Subcutaneous abdominal adipose tissue (tissue), 5 donors: ENCODE measurements around the gene HMGCS1.
"Not testable (repeated sequence)": the region's sequence is repeated elsewhere in the genome, so short reads cannot be mapped to it uniquely, and the experiment has no call there.

ENCODE experiments used
- H3K27ac ChIP-seq: one replicate; pipeline ENCODE4 v1.7.0; 2013; ENCODE audit warnings: low read depth, mild to moderate bottlenecking, inconsistent platforms, low read length, moderate library complexity
- H3K27me3 ChIP-seq, 5 donors: one replicate each; pipeline ENCODE4 v1.7.0; 2013; ENCODE audit warnings: low read length in 5 of 5, inconsistent platforms in 1 of 5; ENCODE audit not compliant: control insufficient read depth in 5 of 5, insufficient read depth in 4 of 5
- H3K36me3 ChIP-seq, 5 donors: one replicate each; pipeline ENCODE4 v1.7.0; 2013; ENCODE audit warnings: low read length in 5 of 5; ENCODE audit not compliant: control insufficient read depth in 5 of 5, insufficient read depth in 5 of 5
- H3K4me1 ChIP-seq, 5 donors: one replicate each; pipeline ENCODE4 v1.7.0; 2013; ENCODE audit warnings: low read length in 5 of 5, mild to moderate bottlenecking in 3 of 5, moderate library complexity in 1 of 5; ENCODE audit not compliant: control insufficient read depth in 5 of 5, insufficient read depth in 5 of 5
- H3K4me3 ChIP-seq, 5 donors: one replicate each; pipeline ENCODE4 v1.7.0; 2013; ENCODE audit warnings: low read length in 5 of 5, low read depth in 1 of 5
- H3K9ac ChIP-seq, 5 donors: one replicate each; pipeline ENCODE4 v1.7.0; 2013; ENCODE audit warnings: low read length in 5 of 5, mild to moderate bottlenecking in 4 of 5, moderate library complexity in 3 of 5
- H3K9me3 ChIP-seq, 5 donors: one replicate each; pipeline ENCODE4 v1.7.0; 2013; ENCODE audit warnings: low read length in 5 of 5; ENCODE audit not compliant: control insufficient read depth in 5 of 5
- donor health status: healthy.
- donor health status: healthy.
- donor health status: healthy.
- donor health status: healthy.
- donor health status: healthy.

Gene HMGCS1

DNA sequence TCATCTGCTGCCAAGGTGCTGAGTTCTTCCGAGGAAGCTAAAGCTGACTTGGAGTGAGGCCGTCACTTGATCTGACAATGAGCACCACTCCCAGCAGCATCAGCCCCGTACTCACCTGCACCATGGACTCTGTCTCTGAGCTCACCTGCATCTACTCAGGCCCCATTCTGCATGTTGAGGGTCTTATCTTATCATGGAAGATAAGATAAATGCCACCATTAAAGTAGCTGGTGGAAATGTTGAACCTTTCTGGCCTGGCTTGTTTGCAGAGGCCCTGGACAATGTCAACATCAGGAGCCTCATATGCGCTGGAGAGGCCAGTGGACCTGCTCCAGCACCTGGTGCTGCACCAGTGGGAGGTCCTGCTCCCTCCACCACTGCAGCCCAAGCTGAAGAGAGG, 35.0 kb upstream of the HMGCS1 start:
- H3K9ac ChIP-seq: no peak overlapping the region
- peaks cover 0 to 4% (median 0%) of the 10 kb centered on the region in 5 donors for H3K27me3 ChIP-seq
- H3K27ac ChIP-seq: no peak overlapping the region
- H3K36me3 ChIP-seq: no peaks in the 10 kb centered on the region
- H3K9me3 ChIP-seq: peaks cover 0 to 4% (median 0%) of the 10 kb centered on the region in 5 donors
- H3K4me1 ChIP-seq: no peaks in the 10 kb centered on the region
- H3K4me3 ChIP-seq: no peak overlapping the region

DNA sequence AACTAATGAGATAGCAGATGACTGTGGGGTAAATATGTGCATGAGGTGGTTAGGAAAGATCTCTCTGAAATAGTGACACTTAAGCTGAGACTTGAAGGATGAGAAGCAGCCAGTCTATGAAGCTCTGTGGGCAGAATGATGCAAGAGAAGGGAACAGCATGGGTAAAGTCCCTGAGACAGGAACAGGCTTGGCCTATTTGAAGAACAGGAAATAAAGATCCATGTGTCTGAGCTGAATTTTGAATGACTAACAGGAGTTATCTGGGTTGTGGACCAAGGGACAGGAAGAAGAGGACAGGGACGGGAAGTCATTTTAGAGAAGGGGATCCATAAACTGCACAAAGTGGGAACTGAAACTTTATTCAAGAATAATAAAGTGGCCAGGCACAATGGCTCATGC, 25.6 kb upstream of the HMGCS1 start:
- no peak overlapping the region for H3K9ac ChIP-seq
- H3K27me3 ChIP-seq: no peaks in the 10 kb centered on the region
- no peaks in the 10 kb centered on the region for H3K4me1 ChIP-seq
- peaks cover 0 to 16% (median 15%) of the 10 kb centered on the region in 5 donors for H3K9me3 ChIP-seq
- no peaks in the 10 kb centered on the region for H3K36me3 ChIP-seq
- no peak overlapping the region for H3K27ac ChIP-seq
- no peak overlapping the region for H3K4me3 ChIP-seq

DNA sequence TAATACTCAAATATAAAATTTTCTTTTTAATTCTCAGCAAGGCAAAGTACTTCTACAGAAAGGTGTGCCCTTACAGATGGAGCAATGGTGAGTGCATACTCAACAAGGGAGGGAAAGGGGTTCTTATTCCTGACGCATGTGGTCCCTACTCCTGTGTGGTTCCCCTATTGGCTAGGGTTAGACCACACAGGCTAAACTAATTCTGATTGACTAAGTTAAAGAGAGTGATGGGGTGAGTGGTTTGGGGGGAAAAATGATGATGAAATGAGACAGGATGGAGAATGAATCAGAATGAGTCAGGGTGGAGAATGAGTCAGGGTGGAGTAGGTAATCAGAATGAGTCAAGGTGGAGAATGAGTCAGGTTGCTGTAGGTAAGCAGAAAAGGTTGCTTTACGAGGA, 22.9 kb upstream of the HMGCS1 start:
- H3K9me3 ChIP-seq: peaks cover 0 to 19% (median 15%) of the 10 kb centered on the region in 5 donors
- H3K9ac ChIP-seq: no peak overlapping the region
- no peaks in the 10 kb centered on the region for H3K4me1 ChIP-seq
- H3K27me3 ChIP-seq: no peaks in the 10 kb centered on the region
- no peaks in the 10 kb centered on the region for H3K36me3 ChIP-seq
- no peak overlapping the region for H3K4me3 ChIP-seq
- no peak overlapping the region for H3K27ac ChIP-seq

DNA sequence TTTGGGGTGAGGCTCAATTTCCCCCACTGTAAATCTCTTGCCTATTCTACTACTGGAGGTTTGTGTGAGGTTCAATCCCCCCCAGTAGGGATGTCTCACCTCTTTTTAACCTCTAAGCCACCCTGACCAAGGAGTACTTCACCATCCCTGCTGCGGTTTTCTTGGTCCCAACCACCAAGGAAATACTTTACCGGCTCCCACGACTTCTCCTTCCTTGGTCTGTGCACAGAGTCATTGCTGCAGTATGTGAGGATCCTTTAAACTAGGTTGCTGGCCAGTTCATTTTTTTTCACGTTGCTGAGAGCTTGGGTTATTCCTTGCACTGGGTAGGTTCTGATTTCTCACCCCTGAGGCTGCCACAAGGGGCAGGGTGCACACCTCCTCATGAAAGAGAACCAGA, 22.5 kb upstream of the HMGCS1 start:
- no peak overlapping the region for H3K9ac ChIP-seq
- no peak overlapping the region for H3K27ac ChIP-seq
- H3K4me3 ChIP-seq: no peak overlapping the region
- no peaks in the 10 kb centered on the region for H3K36me3 ChIP-seq
- H3K4me1 ChIP-seq: no peaks in the 10 kb centered on the region
- no peaks in the 10 kb centered on the region for H3K27me3 ChIP-seq
- H3K9me3 ChIP-seq: peaks cover 0 to 15% (median 10%) of the 10 kb centered on the region in 5 donors

DNA sequence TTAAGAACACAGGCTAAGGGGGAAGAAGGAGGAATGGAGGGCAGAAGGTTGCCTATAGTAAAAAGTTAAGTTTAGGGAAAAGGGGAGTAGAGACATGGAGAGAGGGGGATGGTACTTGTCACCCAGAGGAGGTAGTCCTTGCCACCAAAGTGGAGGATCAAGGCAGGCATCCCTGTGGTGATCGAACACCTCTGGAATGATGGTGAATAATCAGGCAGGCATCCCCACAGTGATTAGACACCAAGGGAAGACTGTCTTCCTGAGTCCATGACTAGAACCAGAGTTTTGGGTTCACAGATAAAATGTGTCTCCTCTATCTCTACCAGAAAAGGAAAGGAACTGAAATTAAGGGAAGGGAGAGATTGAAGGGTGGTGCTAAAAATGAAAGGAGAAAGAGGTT, 19.2 kb upstream of the HMGCS1 start:
- no peak overlapping the region for H3K9ac ChIP-seq
- H3K4me3 ChIP-seq: no peak overlapping the region
- no peak overlapping the region for H3K27ac ChIP-seq
- peaks cover 0 to 15% (median 10%) of the 10 kb centered on the region in 5 donors for H3K9me3 ChIP-seq
- H3K4me1 ChIP-seq: no peaks in the 10 kb centered on the region
- no peaks in the 10 kb centered on the region for H3K27me3 ChIP-seq
- H3K36me3 ChIP-seq: no peaks in the 10 kb centered on the region

DNA sequence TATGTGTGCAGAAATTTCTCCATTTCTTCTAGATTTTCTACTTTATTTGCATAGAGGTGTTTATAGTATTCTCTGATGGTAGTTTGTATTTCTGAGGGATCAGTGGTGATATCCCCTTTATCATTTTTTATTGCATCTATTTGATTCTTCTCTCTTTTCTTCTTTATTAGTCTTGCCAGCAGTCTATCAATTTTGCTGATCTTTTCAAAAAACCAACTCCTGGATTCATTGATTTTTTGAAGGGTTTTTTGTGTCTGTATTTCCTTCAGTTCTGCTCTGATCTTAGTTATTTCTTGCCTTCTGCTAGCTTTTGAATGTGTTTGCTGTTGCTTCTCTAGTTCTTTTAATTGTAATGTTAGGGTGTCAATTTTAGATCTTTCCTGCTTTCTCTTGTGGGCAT, 12.4 kb upstream of the HMGCS1 start:
- not testable (repeated sequence) for H3K36me3 ChIP-seq, H3K9me3 ChIP-seq, H3K27me3 ChIP-seq, H3K27ac ChIP-seq, H3K9ac ChIP-seq, H3K4me3 ChIP-seq, H3K4me1 ChIP-seq

DNA sequence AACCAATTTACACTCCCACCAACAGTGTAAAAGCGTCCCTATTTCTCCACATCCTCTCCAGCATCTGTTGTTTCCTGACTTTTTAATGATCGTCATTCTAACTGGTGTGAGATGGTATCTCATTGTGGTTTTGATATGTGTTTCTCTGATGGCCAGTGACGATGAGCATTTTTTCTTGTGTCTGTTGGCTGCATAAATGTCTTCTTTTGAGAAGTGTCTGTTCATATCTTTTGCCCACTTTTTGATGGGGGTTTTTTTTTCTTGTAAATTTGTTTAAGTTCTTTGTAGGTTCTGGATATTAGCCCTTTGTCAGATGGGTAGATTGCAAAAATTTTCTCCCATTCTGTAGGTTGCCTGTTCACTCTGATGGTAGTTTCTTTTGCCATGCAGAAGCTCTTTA, 10.3 kb upstream of the HMGCS1 start:
- not testable (repeated sequence) for H3K4me1 ChIP-seq, H3K27me3 ChIP-seq, H3K36me3 ChIP-seq, H3K9ac ChIP-seq, H3K27ac ChIP-seq, H3K4me3 ChIP-seq, H3K9me3 ChIP-seq

DNA sequence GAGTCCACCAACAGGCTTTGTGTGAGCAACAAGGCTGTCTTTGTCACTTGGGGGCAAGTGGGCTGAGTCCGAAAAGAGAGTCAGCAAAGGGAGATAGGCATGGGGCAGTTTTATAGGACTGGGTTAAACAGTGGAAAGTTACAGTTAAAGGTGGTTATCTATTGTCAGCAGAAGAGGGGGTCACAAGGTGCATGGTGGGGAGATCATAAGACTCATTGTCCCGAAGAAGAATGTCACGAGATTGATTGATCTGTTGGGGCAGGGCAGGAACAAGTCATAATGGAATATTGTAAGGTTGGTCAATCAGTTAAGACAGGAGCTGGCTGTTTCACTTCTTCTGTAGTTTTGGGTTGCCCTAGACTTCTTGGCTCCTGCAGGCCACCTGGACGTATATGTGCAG, 7.6 kb upstream of the HMGCS1 start:
- Histone ChIP-seq H3K4me3 (no peak overlapping the region), H3K36me3 (no peaks in the 10 kb centered on the region), H3K9ac (no peak overlapping the region), H3K27me3 (no peaks in the 10 kb centered on the region), H3K9me3 (no peaks in the 10 kb centered on the region), H3K4me1 (no peaks in the 10 kb centered on the region), H3K27ac (no peak overlapping the region)

DNA sequence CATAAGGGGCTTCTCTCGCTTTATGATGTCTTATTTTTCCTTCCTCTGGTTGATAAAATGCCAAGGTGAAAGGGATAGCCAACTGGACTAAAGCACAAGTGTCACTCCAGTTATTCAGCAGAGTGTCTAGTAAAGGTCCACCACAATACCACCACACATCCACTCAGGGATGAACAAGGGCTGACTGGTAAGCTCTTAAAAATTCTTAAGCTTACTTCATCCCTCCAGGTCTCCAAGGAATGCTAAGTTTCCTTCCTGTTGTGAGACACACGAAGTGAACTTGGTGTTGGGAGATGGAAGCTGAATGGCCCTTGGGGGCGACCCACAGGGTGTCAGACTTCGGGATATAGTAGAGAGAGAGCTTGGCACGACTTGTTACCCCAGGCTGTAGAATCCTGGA, 3.2 kb upstream of the HMGCS1 start:
- no peak overlapping the region for H3K9ac ChIP-seq
- H3K9me3 ChIP-seq: no peaks in the 10 kb centered on the region
- no peak overlapping the region for H3K27ac ChIP-seq
- H3K36me3 ChIP-seq: no peaks in the 10 kb centered on the region
- no peaks in the 10 kb centered on the region for H3K27me3 ChIP-seq
- H3K4me3 ChIP-seq: no peak overlapping the region
- peaks cover 8 to 24% (median 20%) of the 10 kb centered on the region in 5 donors for H3K4me1 ChIP-seq

DNA sequence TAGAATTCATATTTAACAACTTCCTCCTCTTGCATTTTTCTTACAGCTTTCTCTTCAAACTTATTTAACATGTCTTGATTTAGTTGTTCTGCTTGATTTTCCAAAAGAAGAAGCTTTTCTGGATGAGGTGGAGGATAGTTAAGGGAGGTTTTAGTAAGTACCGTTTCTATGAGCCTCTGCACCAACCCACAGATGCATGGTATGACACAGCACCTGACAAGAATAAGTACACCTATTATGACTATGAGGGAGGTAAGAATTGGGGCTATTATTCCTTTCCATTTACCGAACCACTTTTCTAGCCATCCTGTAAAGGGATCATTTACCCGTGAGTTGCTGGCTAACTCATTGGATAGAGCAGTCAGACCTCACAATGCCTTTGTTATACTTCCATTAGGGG, 2.5 kb upstream of the HMGCS1 start:
- Histone ChIP-seq H3K36me3 (no peaks in the 10 kb centered on the region), H3K27ac (no peak overlapping the region), H3K4me1 (peaks cover 8 to 27% (median 20%) of the 10 kb centered on the region in 5 donors), H3K4me3 (no peak overlapping the region), H3K9me3 (no peaks in the 10 kb centered on the region), H3K9ac (no peak overlapping the region), H3K27me3 (no peaks in the 10 kb centered on the region)

DNA sequence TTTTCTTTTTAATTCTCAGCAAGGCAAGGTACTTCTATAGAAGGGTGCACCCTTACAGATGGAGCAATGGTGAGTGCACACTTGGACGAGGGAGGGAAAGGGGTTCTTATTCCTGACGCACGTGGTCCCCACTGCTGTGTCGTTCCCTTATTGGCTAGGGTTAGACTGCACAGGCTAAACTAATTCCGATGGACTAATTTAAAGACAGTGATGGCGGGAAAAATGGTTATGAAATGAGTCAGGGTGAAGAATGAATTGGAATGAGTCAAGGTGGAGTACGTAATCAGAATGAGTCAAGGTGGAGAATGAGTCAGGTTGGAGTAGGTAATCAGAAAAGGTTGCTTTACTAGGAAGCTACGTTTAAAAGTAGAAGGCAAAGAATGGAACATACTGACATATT, 2.1 kb upstream of the HMGCS1 start:
- H3K36me3 ChIP-seq: no peaks in the 10 kb centered on the region

More for the DNA sequence above, 2.1 kb upstream of the HMGCS1 start:
- peaks cover 8 to 31% (median 20%) of the 10 kb centered on the region in 5 donors for H3K4me1 ChIP-seq
- no peak overlapping the region for H3K9ac ChIP-seq
- H3K27me3 ChIP-seq: no peaks in the 10 kb centered on the region
- H3K9me3 ChIP-seq: no peaks in the 10 kb centered on the region
- no peak overlapping the region for H3K4me3 ChIP-seq
- H3K27ac ChIP-seq: no peak overlapping the region
